OCI-LY7 (cell line): ENCODE measurements around the gene SCNN1B.

Experiments used
- CTCF ChIP-seq: fragments of 200-600 bp; sonication (generic); conservative IDR thresholded peaks from 2 replicates; pipeline ENCODE4 v1.5.1; 2014; ENCODE audit warnings: mild to moderate bottlenecking, antibody characterized with exemption, low read length, moderate library complexity, mixed read lengths
- EZH2phosphoT487 ChIP-seq: fragments of 200-600 bp; sonication (generic); IDR thresholded peaks from 2 replicates; pipeline ENCODE4 v1.6.1; 2018; ENCODE audit warnings: low read depth, borderline replicate concordance, mild to moderate bottlenecking, mixed run types, antibody characterized with exemption, low read length, moderate library complexity, mixed read lengths

- no peak for TF ChIP-seq CTCF
- no peak for TF ChIP-seq EZH2phosphoT487
These were observed 31.8 kb downstream of the SCNN1B start for GRCh38 chr16:23333831-23334456.
